Raji (cell line): Measurements from ENCODE around the gene CEP152.

ENCODE experiments used
- POLR2A ChIP-seq: IDR thresholded peaks from 2 replicates; pipeline ENCODE4 v1.6.1; 2011; ENCODE audit warnings: low read depth, low read length, control low read depth; ENCODE audit not compliant: insufficient read depth

The CEP152 gene

DNA sequence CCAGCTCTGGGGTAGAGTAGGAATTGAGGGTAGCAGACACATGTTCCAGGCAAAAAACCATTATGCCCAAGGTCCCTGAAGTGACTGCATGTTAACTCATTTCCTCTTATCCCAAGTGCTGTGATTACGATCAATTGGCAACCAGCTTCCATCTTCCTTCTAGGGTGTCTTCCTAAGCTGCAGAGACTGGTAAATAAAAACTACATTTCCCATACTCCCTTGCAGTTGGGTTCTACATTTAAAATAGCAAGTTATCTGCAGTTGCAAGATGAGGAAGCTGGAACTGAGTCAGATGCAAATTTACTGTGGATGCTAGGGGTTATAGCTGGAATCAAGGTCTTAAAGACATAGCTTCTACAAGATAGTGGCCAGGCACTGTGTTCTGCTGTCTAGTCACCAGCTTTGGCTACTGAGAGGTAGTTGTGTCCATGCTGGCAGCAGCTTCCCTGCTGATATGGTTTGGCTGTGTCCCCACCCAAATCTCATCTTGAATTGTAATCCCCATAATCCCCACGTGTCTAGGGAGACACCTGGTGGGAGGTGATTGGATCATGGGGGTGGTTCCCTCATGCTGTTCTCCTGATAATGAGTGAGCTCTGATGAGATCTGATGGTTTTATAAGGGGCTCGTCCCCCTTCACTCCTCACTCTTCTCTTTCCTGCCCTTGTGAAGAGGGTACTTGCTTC lies 114.1 kb downstream of the CEP152 start:
- TF ChIP-seq POLR2A: no peak

GRCh38 chr15:48695827-48696573 lies 114.9 kb downstream of the CEP152 start:
- no peak for TF ChIP-seq POLR2A

DNA sequence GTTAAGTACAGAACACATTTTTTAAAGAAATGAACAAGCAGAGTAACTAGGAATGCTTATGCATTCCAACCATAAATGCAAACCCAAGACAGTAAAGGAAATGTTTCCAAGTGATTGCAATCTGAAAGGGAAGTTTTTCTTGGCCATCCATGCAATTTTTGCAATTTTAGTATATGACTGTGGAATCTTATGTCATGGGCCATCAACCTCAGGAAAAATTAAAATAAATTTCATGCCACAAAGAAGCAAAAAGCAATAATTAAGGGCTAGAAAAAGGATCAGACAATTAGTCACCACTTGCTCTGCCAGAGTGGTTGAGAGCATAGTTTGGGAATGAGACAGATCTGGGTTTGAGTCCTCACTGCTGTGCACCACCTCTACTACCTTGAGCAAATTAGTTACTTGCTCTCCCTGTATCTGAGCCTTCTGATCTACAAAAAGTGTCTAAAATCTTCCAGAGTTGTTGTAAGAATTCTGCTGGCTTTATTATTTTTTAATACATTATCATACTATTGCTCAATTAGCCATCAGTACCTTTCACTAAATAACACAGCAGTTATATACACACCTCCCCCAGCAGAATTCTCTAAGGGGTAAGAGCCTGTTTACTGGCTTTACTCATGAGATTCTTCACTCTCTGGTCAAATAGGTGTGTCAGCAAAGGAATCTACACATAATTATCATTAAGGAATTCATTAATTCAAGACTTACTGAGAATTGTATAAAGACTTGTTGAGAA lies 115.6 kb downstream of the CEP152 start:
- no peak for TF ChIP-seq POLR2A

- TF ChIP-seq POLR2A: no peak
Observed at GRCh38 chr15:48693484-48693883, 117.4 kb downstream of the CEP152 start.

- no peak for TF ChIP-seq POLR2A
Observed at GRCh38 chr15:48688493-48688892, 122.4 kb downstream of the CEP152 start.
